Measurements from ENCODE around the gene RNF157.
"Not testable (repeated sequence)": the region's sequence is repeated elsewhere in the genome, so short reads cannot be mapped to it uniquely, and the experiment has no call there.

Gene RNF157

DNA sequence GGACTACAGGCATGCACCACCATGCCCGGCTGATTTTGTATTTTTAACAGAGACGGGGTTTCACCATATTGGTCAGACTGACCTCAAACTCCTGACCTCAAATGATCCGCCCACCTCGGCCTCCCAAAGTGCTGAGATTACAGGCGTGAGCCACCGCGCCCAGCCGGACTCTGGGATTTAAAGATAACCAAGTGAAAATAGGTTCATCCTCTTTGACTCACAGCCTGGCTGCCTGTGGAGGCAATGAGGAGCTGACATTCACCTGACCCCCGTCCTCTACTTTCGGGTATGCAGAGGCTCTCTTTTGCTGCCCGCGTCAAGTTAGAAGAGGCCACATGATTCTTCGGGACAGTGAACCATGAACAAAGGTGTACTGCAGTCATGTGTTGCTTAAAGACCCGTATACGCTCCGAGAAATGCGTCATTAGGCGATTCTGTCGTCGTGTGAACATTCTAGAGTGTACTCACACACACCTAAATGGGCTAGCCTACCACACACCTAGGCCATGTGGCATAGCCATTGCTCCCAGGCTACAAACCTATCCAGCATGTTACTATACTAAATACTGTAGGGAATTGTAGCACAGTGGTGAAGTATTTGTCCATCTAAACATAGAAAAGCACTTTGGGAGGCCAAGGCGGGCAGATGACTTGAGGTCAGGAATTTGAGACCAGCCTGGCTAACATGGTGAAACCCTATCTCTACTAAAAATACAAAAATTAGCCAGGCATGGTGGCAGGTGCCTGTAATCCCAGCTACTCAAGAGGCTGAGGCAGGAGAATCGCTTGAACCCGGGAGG, 12.9 kb upstream of the RNF157 start:
- DNase-seq = not testable (repeated sequence)

DNA sequence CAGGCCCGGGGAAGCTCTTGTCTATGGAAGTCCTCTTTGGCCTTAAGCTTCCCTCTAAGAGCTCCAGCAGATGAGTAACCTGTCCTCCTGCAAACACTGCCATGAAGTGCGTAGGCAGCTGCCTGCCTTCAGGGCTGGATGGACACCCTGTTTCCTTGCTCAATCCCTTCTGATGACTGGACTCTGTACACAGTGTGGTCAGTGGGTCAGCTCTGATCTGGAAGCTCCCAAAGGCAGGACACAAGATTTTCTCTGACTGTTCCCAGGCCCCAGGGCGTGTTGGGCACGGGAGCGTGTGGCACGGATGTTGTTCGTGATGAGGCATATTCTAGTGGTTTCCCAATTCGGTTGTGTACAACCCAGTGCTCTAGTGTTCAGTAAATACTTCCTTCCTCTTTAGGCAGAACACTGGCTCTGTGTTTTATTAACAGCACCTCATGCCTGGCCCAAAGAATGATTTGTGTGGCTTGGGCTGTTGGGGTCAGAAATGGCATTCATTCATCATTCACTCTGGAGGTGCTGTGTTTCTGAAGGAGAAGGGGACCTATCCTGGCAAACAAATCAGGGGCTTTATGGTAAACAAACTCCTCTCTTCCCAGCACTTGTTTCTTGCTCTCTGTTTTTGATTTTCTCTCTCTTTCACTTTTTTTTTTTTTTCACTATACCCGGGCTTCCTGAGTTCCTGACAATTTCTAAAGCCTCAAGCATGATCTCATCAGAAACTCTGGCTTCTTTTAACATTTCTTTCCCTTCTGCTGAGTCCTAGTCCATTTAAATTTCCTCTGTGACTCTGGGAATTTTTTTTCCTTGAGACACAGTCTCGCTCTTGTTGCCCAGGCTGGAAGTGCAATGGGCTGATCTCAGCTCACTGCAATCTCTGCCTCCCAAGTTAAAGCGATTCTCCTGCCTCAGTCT, 12.0 kb upstream of the RNF157 start:
- no peak for DNase-seq

DNA sequence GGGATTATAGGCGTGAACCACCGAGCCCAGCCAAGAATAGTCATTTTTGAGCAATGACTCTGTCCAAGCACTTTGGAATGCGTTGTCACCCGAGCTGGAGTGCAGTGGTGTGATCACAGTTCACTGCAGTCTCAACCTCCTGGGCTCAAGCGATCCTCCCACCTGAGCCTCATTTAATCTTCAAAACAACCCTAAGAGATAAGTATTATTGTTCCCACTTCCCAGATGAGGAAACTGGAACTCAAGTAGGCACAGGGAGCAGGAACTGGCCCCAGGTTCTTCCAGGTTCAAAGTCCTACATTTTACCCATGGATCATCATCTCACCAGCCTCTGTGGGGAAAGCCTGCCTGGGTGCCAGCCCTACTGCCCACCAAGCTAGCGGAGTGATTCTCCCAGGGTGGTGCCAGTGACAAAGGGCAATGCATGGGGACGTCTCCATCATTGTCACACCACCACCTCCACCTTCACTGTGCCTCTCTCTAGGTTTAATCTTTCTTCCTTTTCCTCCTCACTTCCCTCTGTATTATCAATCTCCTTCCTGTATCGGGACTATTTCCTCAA, 11.3 kb upstream of the RNF157 start:
- no peak for DNase-seq

DNA sequence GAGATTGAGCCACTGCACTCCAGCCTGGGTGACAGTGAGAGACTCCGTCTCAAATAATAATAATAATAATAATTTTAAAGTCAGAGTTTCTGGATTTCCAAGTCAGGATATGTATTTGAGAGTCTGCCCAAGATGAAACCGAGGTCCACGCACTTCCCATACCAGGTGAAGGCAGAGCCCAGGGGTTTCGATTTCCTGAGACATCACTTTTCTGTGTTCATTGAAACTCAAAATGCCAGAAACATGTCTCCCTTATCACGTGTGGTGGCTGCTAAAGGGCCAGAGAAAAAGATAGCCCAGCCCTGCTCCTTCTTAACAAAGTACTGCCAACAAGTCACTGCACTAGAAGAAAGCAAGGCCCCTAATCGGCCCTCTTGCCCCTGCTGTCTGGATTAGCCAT, 9.8 kb upstream of the RNF157 start:
- DNase-seq = no peak

DNA sequence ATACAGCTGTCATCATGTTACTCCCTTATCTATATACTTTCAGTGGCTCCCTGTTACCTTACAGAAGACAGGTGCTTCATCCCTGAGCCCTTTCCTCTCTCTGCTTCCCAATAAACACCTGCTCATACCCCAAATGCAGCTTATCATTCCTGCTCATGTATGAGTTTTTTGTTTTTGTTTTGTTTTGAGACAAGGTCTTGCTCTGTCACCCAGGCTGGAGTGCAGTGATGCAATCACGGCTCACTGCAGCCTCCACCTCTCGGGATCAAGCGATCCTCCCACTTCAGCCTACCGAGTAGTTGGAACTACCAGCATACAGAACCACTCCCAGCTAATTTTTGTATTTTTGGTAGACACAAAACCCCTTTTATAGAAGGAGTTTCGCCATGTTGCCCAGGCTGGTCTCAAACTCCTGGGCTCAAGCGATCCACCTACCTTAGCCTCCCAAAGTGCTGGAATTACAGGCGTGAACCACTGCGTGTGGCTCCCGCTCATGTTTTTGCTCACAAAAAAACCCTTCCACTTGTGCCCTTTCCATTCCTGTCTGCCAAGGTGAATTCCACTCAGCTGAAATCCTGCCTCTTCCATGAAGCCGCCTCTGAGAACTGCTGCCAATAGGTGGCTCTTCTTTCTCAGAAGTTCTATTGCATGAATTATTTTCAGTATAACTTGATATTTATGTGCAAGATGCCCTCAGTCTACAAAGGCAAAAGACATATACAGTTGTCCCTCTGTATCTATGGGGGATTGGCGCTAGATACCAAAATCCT, 7.9 kb upstream of the RNF157 start:
- no peak for DNase-seq

DNA sequence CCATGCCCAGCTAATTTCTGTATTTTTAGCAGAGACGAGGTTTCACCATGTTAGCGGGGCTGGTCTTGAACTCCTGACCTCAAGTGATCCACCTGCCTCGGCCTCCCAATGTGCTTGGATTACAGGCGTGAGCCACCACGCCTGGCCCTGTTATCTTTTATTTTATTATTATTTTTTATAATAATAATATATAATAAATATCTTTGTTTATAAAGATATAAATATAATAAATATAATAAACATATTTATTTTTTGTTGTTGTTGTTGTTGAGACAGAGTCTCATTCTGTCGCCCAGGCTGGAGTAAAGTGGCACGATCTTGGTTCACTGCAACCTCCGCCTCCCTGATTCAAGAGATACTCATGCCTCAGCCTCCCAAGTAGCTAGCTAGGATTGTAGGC, 7.0 kb upstream of the RNF157 start:
- no peak for DNase-seq

DNA sequence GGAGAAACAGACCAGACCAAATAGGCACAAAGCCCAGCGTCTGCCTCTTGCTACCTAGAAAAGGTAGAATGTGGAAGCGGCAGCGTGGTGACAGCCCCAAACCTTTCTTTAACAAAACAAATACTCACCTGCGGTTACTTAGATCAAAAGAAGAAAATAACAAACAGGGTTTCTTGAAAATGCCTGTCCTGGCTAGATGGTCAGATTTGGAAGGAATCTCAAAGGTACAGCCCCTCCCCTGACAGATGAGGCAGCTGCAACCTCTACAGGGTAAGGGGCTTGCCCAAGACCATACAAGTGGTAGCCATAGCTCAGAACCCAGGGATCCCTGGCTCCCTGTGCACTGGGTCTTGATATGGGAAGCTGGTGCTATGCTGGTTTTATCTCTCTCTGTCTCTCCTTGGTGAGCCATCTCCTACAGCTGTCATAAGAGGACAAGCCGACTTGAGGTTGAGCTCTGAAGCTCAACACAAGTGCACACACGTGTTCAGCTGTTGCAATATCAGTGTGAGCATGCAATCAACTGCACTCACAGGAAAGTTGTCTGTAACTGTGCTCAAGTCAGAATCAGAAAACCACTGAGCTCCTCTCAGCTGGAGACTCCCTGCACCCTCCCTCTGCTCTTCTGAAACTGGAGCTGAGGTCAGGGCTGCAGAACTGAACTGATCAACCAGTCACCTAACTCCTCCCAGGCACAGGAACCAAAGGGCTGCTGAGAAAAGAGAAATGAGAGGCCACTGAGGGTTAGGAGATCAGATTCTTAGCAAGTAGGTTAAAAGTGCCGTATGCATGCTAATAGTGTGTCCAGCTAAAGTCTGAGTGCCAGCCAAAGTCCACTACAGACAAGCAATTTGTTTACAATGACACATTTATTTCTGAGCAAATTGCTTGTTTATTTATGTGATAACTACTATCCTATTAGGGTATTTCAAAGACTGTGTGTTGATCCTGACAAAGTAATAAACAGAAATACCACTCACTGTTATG, 6.1 kb upstream of the RNF157 start:
- no peak for DNase-seq

DNA sequence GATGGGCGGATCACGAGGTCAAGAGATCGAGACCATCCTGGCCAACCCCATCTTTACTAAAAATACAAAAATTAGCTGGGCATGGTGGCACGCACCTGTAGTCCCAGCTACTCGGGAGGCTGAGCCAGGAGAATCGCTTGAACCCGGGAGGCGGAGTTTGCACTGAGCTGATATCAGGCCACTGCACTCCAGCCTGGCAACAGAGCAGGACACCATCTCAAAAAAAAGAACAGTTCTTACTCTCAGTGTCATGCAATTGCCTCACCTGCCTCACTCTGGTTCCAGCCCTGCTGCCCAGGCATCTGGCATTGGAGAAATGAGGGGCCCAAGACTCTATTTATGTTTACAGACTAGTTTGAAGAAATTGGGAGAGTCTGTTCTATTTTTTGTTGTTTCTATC, 4.4 kb upstream of the RNF157 start:
- DNase-seq = not testable (repeated sequence)

DNA sequence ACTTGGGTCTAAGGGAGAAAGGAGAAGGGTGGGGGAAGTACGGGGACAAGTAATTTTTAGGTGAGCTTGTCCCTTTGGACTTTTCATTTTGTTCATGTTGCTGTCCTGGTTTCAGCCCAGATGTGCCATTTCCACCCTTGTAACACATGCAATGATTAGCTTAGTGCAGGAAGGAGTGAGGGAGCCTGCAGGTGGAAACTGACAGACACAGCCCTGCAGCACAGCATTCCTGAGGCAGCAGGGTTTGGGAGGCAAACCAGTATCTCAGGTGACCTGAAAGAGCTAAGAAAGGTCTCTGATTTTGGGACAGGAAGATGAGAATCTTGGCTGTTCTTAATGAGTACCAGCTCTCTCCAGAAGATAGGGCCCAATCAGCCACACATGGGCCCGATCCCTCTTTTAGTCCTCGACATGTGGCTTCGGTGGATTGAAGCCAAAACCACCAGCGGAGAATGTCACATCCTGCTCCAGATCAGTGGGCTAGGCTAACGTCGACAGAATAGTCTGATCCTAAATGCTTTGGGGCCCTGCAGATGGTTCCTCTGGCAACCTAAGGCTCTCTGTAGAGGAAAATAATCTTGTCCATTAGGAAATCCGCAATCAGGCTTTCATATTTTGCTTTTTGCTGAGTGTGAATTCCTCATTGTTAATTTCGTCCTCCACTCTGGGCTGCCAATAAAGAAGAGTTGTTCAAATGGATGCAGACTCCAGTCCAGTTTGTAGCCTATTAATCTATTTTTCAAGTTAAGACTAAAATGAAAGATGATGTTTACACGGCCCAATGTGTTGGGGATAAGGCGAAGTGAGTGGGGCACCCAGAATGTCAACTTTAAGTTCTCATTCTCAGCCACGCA, 3.8 kb upstream of the RNF157 start:
- no peak for DNase-seq

DNA sequence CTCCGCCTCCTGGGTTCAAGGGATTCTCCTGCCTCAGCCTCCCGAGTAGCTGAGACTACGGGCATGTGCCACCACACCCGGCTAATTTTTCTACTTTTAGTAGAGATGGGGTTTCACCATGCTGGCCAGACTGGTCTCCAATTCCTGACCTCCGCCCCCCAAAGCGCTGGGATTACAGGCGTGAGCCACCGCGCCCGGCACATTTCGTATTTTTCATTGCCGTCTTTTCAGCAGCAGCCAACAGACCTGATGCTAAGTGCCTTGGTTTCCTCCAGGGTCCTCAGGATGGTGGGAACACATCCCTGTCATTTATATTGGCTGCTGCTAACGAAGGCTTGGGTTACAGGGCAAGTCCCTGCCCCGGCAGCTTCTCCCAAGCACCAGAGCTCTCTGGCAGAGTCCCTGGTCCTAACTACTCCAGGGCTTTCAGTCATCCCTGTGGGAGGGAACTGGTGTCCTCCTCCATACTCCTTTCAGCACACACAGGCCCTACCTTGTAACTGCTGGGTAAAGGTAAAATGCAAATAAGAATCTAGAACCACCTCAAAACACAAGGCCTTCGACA, 1.5 kb upstream of the RNF157 start:
- no peak for DNase-seq

DNA sequence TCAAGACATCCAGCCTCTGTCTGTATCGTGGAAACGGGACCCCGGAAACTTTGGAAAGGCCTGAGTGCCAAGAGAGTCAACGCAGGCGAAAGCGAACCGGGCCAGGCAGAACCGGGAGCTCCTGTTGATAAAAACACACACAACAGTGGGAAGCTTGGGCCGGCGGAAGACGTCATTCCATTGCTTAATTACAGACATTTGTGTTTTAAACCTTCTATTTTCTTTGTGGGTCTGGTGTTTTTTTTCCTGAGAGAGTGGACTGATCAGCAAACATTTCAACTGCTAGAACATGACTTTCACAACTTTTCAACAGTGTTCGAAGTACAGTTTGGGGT, 878 bp upstream of the RNF157 start:
- DNase-seq = no peak

DNA sequence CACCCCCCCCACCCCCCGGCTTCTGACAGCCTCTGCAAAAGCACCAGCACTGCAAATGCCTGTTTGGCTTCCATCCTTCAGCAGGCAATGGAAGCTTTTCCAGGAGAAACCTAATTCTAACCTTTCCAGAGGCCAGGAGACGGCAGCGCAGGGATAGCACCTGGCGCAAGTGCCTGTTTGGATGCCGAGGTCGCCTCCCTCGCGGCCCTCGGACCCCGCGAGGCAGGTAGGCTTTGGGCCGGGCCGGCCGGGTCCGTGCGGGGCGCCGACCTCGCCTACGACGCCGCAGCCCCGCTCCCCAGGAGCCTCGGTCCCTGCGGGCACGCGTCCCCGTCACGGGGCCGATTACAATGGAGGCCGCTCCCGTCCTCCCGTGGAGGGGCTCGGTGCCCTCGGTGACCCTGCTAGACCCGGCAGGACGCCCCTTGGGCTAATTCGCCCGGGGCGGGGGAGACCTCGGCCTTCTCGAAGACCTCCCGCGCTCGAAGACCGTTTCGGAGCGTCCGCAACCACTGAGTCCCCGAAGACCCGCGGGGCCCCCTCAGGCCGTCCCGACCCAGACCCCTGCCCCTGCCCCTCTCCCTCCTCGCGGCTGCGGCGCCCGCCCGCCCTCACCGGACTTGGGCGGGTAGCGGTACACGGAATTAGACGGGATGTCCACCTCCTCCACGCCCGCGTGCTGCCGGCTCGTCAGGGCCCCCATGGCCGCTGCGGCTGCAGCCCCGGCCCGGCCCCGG, 587 bp downstream of the RNF157 start:
- DNase-seq = no peak

DNA sequence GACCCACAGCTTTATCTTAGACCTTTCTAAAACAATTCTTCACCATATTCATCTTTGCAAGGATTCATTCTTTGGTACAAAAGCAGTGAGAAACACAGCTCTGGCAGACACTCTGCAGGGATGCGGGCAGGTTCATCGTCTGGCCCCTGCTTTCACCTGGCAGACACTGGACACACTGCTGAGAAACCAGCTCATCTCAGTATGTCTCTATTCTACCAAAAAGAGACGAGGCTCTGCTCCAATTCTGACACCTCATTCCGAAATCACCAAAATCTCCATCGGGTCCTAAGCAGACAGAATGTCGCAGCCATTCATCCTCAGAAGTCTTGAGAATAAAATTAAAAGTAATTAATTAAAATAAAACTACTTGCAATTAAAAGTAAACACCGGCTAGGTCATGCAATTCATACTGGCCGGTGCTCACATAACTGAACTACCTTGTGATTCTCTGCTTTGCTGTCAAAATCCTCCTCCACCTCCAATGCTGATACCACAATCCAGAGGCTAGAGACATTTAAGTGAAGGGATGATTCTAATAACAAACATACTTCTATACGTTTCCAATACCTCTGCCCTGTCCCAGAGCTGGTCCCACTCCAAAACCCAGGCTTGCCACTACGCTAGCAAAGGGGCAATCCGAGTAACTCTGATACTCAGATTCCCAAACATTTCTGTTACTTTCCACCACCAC, 1.3 kb downstream of the RNF157 start:
- DNase-seq = no peak

DNA sequence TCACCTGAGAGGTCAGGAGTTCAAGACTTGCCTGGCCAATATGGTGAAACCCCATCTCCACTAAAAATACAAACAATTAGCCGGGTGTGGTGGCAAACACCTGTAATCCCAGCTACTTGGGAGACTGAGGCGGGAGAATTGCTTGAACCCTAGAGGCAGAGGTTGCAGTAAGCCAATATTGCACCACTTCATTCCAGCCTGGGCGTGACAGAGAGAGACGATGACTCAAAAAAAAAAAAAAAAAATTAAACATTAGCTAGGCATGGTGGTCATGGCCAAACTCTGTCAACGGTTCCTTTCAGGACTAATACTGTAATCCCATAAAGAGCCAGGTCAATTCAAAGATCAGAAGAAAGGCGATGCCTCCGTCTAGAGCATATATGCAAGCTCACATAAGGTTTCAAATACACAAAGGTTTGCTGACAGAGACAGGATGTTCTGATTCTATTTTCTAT, 2.4 kb downstream of the RNF157 start:
- DNase-seq = no peak

DNA sequence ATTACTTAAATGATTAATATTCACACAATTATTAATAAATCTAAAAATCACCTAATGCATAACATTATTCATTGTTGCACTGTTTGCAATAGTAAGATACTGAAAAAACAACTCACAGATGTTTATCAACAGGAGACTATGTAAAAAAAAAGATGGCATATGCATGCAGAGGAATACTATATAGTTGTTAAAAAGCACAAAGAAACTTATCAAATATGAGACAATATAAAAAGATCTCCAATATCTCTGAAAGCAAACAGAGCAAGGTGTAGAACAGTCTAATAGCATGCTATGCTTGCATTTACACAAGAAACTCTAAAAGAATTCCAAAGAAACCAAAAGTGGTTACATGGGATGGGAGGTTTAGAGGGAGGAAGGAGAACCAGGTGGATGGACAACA, 3.7 kb downstream of the RNF157 start:
- no peak for DNase-seq

DNA sequence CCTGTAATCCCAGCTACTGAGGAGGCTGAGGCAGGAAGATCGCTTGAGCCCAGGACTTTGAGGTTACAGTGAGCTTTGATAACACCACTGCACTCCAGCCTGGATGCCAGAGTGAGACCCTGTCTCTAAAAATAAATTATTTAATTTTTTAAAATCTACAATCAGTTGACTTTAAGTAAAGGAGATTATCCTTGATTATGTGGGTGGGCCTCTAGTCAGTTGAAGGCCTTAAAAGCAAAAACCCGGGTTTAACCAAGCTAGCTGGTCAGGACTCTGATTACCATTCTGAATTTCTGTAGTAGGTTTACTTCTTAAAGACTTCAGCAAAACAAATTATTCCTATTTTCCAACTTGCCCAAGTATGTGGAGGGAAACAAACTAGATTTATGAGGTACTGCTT, 4.4 kb downstream of the RNF157 start:
- no peak for DNase-seq

DNA sequence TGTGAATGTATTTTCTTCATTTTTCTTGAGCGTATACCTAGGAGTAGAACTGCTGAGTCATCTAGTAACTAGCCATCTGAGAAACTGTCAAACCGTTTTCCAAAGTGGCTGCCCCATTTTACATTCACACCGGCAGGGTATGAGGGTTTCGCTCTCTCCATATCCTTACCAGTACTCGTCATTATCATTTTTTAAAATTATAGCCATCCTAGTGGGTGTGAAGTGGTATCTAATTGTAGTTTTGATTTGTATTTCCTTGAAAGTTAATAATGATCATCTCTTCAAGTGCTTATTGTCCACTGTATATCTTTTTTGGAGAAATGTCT, 6.0 kb downstream of the RNF157 start:
- no peak for DNase-seq

DNA sequence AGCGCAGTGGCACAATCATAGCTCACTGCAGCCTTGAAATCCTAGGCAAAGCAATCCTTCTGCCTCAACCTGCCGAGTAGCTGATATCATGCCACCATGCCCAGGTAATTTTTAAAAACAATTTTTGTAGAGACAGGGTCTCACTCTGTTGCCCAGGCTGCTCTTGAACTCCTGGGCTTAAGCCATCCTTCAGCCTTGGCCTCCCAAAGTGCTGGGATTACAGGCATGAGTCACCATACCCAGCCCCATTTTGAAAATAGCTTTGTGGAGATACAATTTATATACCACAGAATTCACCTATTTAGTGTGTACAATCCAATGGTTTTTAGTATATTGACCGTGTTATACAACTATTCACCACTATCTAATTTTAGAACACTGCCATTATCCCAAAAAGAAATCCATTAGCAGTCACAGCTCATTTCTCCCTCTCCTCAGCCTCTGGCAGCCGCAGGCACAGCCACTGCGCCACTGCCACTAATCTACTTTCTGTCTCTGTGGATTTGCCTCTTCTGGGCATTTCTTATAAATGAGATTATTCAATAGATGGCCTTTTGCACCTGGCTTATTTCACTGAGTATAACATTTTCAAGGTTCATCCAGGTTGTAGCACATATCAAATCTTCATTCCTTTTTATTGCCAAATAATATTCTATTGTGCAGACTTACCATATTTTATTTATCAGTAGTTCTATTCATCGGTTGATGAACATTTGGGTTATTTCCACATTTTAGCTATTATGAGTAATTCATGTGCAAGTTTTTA, 6.5 kb downstream of the RNF157 start:
- no peak for DNase-seq
